IgD-negative memory B cell (primary cell): ENCODE results near the gene SNAP25. TPM values are rescaled to one million over a fixed set of nuclear protein-coding genes. Genes with fewer than 3 reads are reported as not detected.

Experiments used
- H3K27ac Mint-ChIP-seq, 3 donors: one replicate each; pipeline ENCODE4 v1.8.0; 2020 to 2022; ENCODE audit warnings: mild to moderate bottlenecking in 3 of 3, mixed read lengths in 3 of 3, moderate library complexity in 1 of 3
- H3K27me3 Mint-ChIP-seq: one replicate; pipeline ENCODE4 v1.8.0; 2021; ENCODE audit warnings: mixed read lengths
- H3K36me3 Mint-ChIP-seq: one replicate; pipeline ENCODE4 v1.8.0; 2020; ENCODE audit warnings: mild to moderate bottlenecking, mixed read lengths
- H3K4me1 Mint-ChIP-seq, 3 donors: one replicate each; pipeline ENCODE4 v1.8.0; 2020 to 2022; ENCODE audit warnings: mixed read lengths in 3 of 3, mild to moderate bottlenecking in 1 of 3
- H3K4me3 Mint-ChIP-seq, 4 donors: one replicate each; pipeline ENCODE4 v1.8.0; 2020 to 2022; ENCODE audit warnings: mild to moderate bottlenecking in 4 of 4, mixed read lengths in 4 of 4, moderate library complexity in 3 of 4
- H3K9me3 Mint-ChIP-seq, 3 donors: one replicate each; pipeline ENCODE4 v1.8.0; 2020 to 2021; ENCODE audit warnings: mixed read lengths in 3 of 3, mild to moderate bottlenecking in 1 of 3
- polyA plus RNA-seq: library from polyadenylated mRNA; unstranded; fragments of 300-500 nt; fragmentation: Illumina TruSeq; gene quantifications from one replicate; pipeline ENCODE4 v1.2.3, GENCODE V29; 2021

SNAP25 gene
- polyA plus RNA-seq = not detected

- H3K27ac Mint-ChIP-seq = peak within 1 kb of the TSS; percentile 65 to 84 (median 78)
- H3K4me1 Mint-ChIP-seq = peaks cover 4 to 7% (median 5%) of the 10 kb centered on the region in 3 donors
- peaks cover 27% of the 10 kb centered on the region for H3K27me3 Mint-ChIP-seq
- peaks cover 0 to 1% (median 1%) of the 10 kb centered on the region in 3 donors for H3K9me3 Mint-ChIP-seq
- H3K36me3 Mint-ChIP-seq = no peaks in the 10 kb centered on the region
- H3K4me3 Mint-ChIP-seq = peak within 1 kb of the TSS; percentile 37 to 83 (median 60)
Observed at GRCh38 chr20:10218536-10219451, at the start of gene SNAP25. TSS of gene SNAP25 (plus strand) at chr20:10218830. CDS start at chr20:10275492, 56,662 bp downstream.

- Mint-ChIP-seq H3K27me3 (peaks cover 17% of the 10 kb centered on the region), H3K36me3 (no peaks in the 10 kb centered on the region), H3K27ac (peak overlapping the region in 1 of 3 donors; percentile 69), H3K4me1 (peaks cover 0 to 2% (median 1%) of the 10 kb centered on the region in 3 donors), H3K4me3 (no peak overlapping the region), H3K9me3 (peaks cover 5 to 23% (median 6%) of the 10 kb centered on the region in 3 donors)
Observed at GRCh38 chr20:10169752-10170151, 48.9 kb upstream of the SNAP25 start.

- Mint-ChIP-seq H3K9me3 (peaks cover 5 to 23% (median 6%) of the 10 kb centered on the region in 3 donors), H3K36me3 (no peaks in the 10 kb centered on the region), H3K27ac (no peak overlapping the region), H3K4me1 (peaks cover 0 to 2% (median 1%) of the 10 kb centered on the region in 3 donors), H3K27me3 (peaks cover 17% of the 10 kb centered on the region), H3K4me3 (no peak overlapping the region)
Observed at GRCh38 chr20:10170261-10170660, 48.4 kb upstream of the SNAP25 start.

- H3K36me3 Mint-ChIP-seq = no peaks in the 10 kb centered on the region
- peaks cover 0 to 2% (median 1%) of the 10 kb centered on the region in 3 donors for H3K4me1 Mint-ChIP-seq
- no peak overlapping the region for H3K27ac Mint-ChIP-seq
- peaks cover 21% of the 10 kb centered on the region for H3K27me3 Mint-ChIP-seq
- H3K9me3 Mint-ChIP-seq = peaks cover 2 to 18% (median 5%) of the 10 kb centered on the region in 3 donors
- peak overlapping the region in 2 of 4 donors; percentile 21 to 47 for H3K4me3 Mint-ChIP-seq
Observed at GRCh38 chr20:10171864-10172751, 46.5 kb upstream of the SNAP25 start.

- Mint-ChIP-seq H3K36me3 (no peaks in the 10 kb centered on the region), H3K4me3 (peak overlapping the region in 1 of 4 donors; percentile 32), H3K4me1 (peaks cover 0 to 2% (median 1%) of the 10 kb centered on the region in 3 donors), H3K27me3 (peaks cover 22% of the 10 kb centered on the region), H3K27ac (no peak overlapping the region), H3K9me3 (peaks cover 2 to 10% (median 3%) of the 10 kb centered on the region in 3 donors)
Observed at GRCh38 chr20:10172998-10173655, 45.5 kb upstream of the SNAP25 start.

- Mint-ChIP-seq H3K27ac (no peak overlapping the region), H3K27me3 (peaks cover 22% of the 10 kb centered on the region), H3K9me3 (peaks cover 0 to 3% (median 3%) of the 10 kb centered on the region in 3 donors)
Observed at GRCh38 chr20:10174400-10174799, 44.2 kb upstream of the SNAP25 start.

GRCh38 chr20:10177326-10177725 is 41.3 kb upstream of the SNAP25 start:
- Mint-ChIP-seq H3K4me3 (no peak overlapping the region), H3K36me3 (no peaks in the 10 kb centered on the region), H3K27me3 (peaks cover 13% of the 10 kb centered on the region), H3K27ac (no peak overlapping the region), H3K4me1 (peaks cover 0 to 2% (median 1%) of the 10 kb centered on the region in 3 donors), H3K9me3 (no peaks in the 10 kb centered on the region)

More at GRCh38 chr20:10174400-10174799, 44.2 kb upstream of the SNAP25 start:
- Mint-ChIP-seq H3K36me3 (no peaks in the 10 kb centered on the region), H3K4me1 (peaks cover 0 to 2% (median 1%) of the 10 kb centered on the region in 3 donors), H3K4me3 (no peak overlapping the region)

- Mint-ChIP-seq H3K36me3 (no peaks in the 10 kb centered on the region), H3K9me3 (no peaks in the 10 kb centered on the region), H3K27ac (no peak overlapping the region), H3K4me1 (peaks cover 0 to 1% (median 0%) of the 10 kb centered on the region in 3 donors), H3K27me3 (peaks cover 7% of the 10 kb centered on the region), H3K4me3 (no peak overlapping the region)
Observed at GRCh38 chr20:10178091-10178490, 40.5 kb upstream of the SNAP25 start.

GRCh38 chr20:10178727-10179313 is 39.8 kb upstream of the SNAP25 start:
- Mint-ChIP-seq H3K4me3 (no peak overlapping the region), H3K36me3 (no peaks in the 10 kb centered on the region), H3K4me1 (peaks cover 0 to under 1% (median 0%) of the 10 kb centered on the region in 3 donors), H3K9me3 (no peaks in the 10 kb centered on the region), H3K27ac (no peak overlapping the region), H3K27me3 (peaks cover 7% of the 10 kb centered on the region)

GRCh38 chr20:10179574-10180298 is 38.9 kb upstream of the SNAP25 start:
- Mint-ChIP-seq H3K27ac (no peak overlapping the region), H3K4me3 (no peak overlapping the region), H3K9me3 (no peaks in the 10 kb centered on the region), H3K27me3 (peaks cover 7% of the 10 kb centered on the region), H3K4me1 (no peaks in the 10 kb centered on the region), H3K36me3 (no peaks in the 10 kb centered on the region)

- Mint-ChIP-seq H3K4me3 (no peak overlapping the region), H3K4me1 (no peaks in the 10 kb centered on the region), H3K36me3 (no peaks in the 10 kb centered on the region), H3K27me3 (peaks cover 7% of the 10 kb centered on the region), H3K27ac (no peak overlapping the region), H3K9me3 (peaks cover 0 to 6% (median 3%) of the 10 kb centered on the region in 3 donors)
Observed at GRCh38 chr20:10180651-10181235, 37.9 kb upstream of the SNAP25 start.

GRCh38 chr20:10185741-10186558 is 32.7 kb upstream of the SNAP25 start:
- no peaks in the 10 kb centered on the region for H3K4me1 Mint-ChIP-seq
- H3K4me3 Mint-ChIP-seq = peak overlapping the region in 1 of 4 donors; percentile 41
- no peaks in the 10 kb centered on the region for H3K36me3 Mint-ChIP-seq
- H3K27me3 Mint-ChIP-seq = no peaks in the 10 kb centered on the region
- H3K27ac Mint-ChIP-seq = no peak overlapping the region
- peaks cover 3 to 16% (median 11%) of the 10 kb centered on the region in 3 donors for H3K9me3 Mint-ChIP-seq
